Mesothelial cell of epicardium (in vitro differentiated cells): ENCODE measurements around the gene GNG14. TPM values are rescaled to one million over a fixed set of nuclear protein-coding genes. Genes with fewer than 3 reads are reported as not detected.

Experiments
- DNase-seq, 2 experiments: peaks; one replicate each; pipeline ENCODE4 v3.0.0; 2021; ENCODE audit warnings: low spot score in 2 of 2; ENCODE audit not compliant: unreplicated experiment in 2 of 2
- H3K27ac Mint-ChIP-seq: 2 replicates; pipeline ENCODE4 v1.8.0; 2021; ENCODE audit warnings: mixed read lengths
- H3K27me3 Mint-ChIP-seq: 2 replicates; pipeline ENCODE4 v1.8.0; 2021; ENCODE audit warnings: low read depth, mixed read lengths
- H3K36me3 Mint-ChIP-seq: 2 replicates; pipeline ENCODE4 v1.8.0; 2021; ENCODE audit warnings: mixed read lengths
- H3K4me1 Mint-ChIP-seq: 2 replicates; pipeline ENCODE4 v1.8.0; 2021; ENCODE audit warnings: mixed read lengths
- H3K4me3 Mint-ChIP-seq: 2 replicates; pipeline ENCODE4 v1.8.0; 2021; ENCODE audit warnings: mild to moderate bottlenecking, moderate library complexity, mixed read lengths
- H3K9me3 Mint-ChIP-seq: 2 replicates; pipeline ENCODE4 v1.8.0; 2021; ENCODE audit warnings: mixed read lengths
- total RNA-seq: library from RNA; stranded (reverse); gene quantifications from 3 replicates; pipeline ENCODE4 v1.2.1, GENCODE V29; 2021
- TF ChIP-seq, protein P1 (sequence below): fragments of 200-600 bp; sonication (generic); IDR thresholded peaks from one replicate; pipeline ENCODE4 v1.5.0; 2021; ENCODE audit warnings: antibody characterized with exemption; ENCODE audit not compliant: unreplicated experiment

Gene GNG14
- total RNA-seq, 1 donor from 2014 or later, result not detected

DNA sequence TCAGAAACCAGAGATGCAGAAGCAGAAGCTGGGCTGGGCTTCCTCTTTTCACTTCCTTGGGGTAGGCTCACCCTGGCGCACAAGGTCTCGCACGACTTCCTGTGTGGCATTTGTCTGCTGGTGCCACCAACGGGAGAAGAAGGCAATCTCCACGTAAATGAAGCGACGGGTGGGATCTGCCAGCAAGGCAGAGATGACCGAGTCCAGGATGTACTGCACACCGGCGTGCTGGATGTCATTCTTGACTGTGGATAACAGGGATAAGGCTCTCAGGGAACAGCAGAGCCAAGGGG, 22.6 kb upstream of the GNG14 start:
- DNase-seq, result no peak
- H3K9me3 Mint-ChIP-seq, result no peaks in the 10 kb centered on the region
- peak overlapping the region; percentile 99 for H3K4me3 Mint-ChIP-seq
- H3K4me1 Mint-ChIP-seq, result peaks cover 37% of the 10 kb centered on the region
- no peak overlapping the region for H3K27ac Mint-ChIP-seq
- TF ChIP-seq, protein P1, sequence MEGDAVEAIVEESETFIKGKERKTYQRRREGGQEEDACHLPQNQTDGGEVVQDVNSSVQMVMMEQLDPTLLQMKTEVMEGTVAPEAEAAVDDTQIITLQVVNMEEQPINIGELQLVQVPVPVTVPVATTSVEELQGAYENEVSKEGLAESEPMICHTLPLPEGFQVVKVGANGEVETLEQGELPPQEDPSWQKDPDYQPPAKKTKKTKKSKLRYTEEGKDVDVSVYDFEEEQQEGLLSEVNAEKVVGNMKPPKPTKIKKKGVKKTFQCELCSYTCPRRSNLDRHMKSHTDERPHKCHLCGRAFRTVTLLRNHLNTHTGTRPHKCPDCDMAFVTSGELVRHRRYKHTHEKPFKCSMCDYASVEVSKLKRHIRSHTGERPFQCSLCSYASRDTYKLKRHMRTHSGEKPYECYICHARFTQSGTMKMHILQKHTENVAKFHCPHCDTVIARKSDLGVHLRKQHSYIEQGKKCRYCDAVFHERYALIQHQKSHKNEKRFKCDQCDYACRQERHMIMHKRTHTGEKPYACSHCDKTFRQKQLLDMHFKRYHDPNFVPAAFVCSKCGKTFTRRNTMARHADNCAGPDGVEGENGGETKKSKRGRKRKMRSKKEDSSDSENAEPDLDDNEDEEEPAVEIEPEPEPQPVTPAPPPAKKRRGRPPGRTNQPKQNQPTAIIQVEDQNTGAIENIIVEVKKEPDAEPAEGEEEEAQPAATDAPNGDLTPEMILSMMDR, result no peak
- no peaks in the 10 kb centered on the region for H3K27me3 Mint-ChIP-seq
- H3K36me3 Mint-ChIP-seq, result peaks cover 6% of the 10 kb centered on the region

DNA sequence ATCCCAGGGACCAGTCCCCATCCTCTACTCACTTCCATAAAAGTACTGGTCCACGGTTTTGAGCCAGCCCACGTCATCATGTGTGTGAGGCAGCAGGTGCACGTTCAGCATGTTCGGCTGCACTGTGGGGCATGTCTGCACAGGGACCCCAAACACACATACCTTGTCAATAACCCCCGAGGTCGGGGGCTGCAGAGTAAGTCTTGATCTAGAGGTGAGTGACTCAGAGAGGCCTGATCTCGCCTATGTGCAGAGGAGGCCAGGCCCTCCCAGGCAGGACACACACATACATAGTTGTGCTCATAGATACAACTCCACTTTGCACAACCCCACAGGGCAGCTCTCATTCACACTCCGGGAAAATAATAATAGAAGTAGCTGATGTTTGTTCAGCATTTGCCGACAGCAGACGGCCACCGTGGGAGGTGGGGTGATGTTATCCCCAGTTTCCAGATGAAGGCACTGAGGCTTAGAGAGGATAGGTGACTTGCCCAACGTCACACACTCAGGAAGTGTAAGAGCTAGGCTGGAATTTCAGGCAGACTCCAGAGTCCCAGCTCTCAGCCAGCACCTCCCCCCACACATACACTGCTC, 22.0 kb upstream of the GNG14 start:
- peaks cover 41% of the 10 kb centered on the region for H3K4me1 Mint-ChIP-seq
- H3K27ac Mint-ChIP-seq, result peak overlapping the region; percentile 95
- H3K9me3 Mint-ChIP-seq, result no peaks in the 10 kb centered on the region
- H3K27me3 Mint-ChIP-seq, result no peaks in the 10 kb centered on the region
- TF ChIP-seq, protein P1, result no peak
- no peak for DNase-seq
- H3K36me3 Mint-ChIP-seq, result peaks cover 3% of the 10 kb centered on the region
- peak overlapping the region; percentile 99 for H3K4me3 Mint-ChIP-seq

DNA sequence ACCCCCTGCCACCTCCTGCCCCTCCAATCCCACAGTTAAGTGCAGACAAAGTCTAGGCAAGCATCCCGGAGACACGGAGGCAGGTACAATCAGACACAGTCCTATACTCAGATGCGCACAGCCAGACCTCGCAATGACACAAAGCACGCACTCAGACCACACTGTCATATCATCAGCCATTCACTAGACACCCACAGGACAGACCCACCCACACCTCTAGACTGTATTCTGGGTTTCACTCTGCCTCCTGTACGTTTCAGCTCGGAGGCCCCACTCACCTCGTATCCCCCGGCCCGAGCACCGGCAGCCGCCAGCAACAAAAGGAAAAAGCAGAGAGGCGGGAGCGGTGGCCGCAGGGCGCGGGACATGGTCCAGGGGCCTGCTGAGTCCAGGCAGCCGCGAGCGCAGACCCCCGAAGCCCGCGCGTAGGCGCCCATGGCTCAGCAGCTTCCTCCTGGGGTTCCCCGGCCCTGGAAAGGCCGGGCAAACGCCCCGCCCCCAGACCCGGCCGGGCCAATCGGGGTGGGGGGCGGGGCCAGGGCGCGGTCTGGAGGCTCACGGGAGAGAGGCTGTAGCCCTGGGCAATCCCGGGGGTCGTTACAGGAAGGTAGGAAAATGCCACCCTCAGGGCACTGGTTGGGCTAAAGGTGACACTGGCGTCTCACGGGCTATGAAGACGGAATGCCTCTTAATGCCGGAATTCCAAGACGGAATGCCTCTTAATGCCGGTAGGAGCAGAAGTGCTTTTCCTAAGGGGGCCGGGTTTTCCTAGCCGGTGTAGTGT, 21.3 kb upstream of the GNG14 start, which contains the start of the genes MAN2B1 and WDR83:
MAN2B1 (minus strand) TSS at position 478 of the 784 bp plus-strand sequence; CDS start at position 437, 41 bp downstream.
WDR83 (plus strand) TSS at position 543 of the 784 bp plus-strand sequence. CDS start 2,984 bp downstream, outside the sequence.
- H3K27ac Mint-ChIP-seq, result peak within 1 kb of the TSS; percentile 95
- TF ChIP-seq, protein P1, result no peak
- H3K36me3 Mint-ChIP-seq, result peaks cover 3% of the 10 kb centered on the region
- H3K4me3 Mint-ChIP-seq, result peak within 1 kb of the TSS; percentile 99
- no peaks in the 10 kb centered on the region for H3K27me3 Mint-ChIP-seq
- peak; percentile 71 to 81 for DNase-seq
- H3K9me3 Mint-ChIP-seq, result no peaks in the 10 kb centered on the region
- peaks cover 41% of the 10 kb centered on the region for H3K4me1 Mint-ChIP-seq

DNA sequence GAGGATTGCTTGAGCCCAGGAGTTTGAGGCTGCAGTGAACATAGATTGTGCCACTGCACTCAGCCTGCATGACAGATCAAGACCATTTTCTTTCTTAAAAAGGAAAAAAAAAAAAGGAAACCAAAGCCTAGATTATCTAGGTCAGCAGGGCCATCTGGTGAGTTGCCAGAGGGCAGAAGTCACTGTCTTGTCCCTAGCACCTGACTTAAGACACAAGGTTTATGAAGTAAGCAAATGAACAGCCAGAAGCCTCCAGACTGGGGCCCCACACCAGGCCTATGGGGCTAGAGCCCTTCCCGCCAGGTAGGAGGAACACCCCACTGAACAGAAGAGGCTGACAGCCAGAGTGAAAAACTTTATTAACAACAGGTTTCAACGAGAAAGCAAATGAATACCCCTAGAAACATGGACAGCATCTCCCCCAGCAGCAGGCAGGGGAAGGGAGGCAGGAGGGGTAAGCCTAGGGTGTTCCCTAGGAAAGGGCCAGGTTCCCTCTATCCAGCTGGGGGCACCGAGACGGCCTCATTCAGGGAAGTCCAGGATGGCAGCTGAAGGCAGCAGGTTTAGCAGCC, 20.0 kb upstream of the GNG14 start:
- no peak for DNase-seq
- Mint-ChIP-seq H3K4me1 (peaks cover 42% of the 10 kb centered on the region), H3K4me3 (peak overlapping the region; percentile 99), H3K36me3 (peaks cover 7% of the 10 kb centered on the region), H3K27ac (peak overlapping the region; percentile 93), H3K27me3 (no peaks in the 10 kb centered on the region), H3K9me3 (no peaks in the 10 kb centered on the region)
- TF ChIP-seq, protein P1, result no peak

DNA sequence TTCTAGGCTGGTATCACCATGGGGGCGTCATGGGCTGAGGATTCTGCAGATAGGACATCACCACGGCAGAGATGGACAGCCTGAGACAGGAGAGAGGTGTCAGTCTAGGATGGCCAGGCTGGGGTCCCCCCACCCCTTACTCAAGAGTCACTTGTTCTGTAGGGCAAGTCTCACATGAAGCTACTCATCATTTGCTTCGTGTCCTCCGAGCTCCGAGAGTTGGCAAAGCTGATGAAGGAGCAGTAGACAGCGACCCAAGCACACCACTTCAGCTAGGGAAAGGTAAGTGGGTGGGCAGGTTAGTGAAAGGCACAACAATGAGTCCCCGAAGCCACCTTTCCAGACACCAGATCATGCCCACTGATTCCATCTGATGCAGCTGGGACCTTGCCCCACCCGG, 19.5 kb upstream of the GNG14 start:
- no peak for DNase-seq
- H3K27ac Mint-ChIP-seq, result peak overlapping the region; percentile 100
- H3K4me3 Mint-ChIP-seq, result peak overlapping the region; percentile 99
- peaks cover 4% of the 10 kb centered on the region for H3K36me3 Mint-ChIP-seq
- TF ChIP-seq, protein P1, result no peak
- H3K4me1 Mint-ChIP-seq, result peaks cover 42% of the 10 kb centered on the region
- H3K27me3 Mint-ChIP-seq, result no peaks in the 10 kb centered on the region
- no peaks in the 10 kb centered on the region for H3K9me3 Mint-ChIP-seq
